Measurements from ENCODE around the gene TNFSF11. TPM values are rescaled to one million over a fixed set of nuclear protein-coding genes. Genes with fewer than 3 reads are reported as not detected.

The TNFSF11 gene
- total RNA-seq, 1 experiment from 2014 or later, result 3.5 TPM

DNA sequence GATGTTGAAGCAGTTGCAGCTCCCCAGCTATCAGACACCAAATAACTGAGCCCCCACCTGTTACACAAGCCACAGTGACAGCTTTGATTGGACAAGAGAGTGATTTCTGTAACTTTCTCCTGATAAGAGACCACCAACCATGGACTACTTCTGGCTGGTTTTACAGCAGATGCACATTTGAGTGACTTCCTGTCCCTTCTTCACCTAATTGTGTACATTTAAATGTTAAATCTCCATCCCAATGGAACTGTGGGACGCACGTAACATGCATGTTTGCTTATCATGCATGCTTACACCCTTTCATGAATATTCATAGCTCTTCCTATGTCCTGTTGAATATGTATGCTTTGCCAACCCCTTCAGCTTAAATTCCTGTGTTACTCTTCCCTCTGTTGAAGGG, 6.0 kb upstream of the TNFSF11 start:
- no peak overlapping the region for H2AFZ ChIP-seq (ENCODE audit: low read length)
- no peaks in the 10 kb centered on the region for H4K20me1 ChIP-seq (ENCODE audit: control insufficient read depth, insufficient read depth, insufficient read length)
- no peaks in the 10 kb centered on the region for H3K27me3 ChIP-seq (ENCODE audit: insufficient read depth, low read length)
- H3K4ac ChIP-seq (ENCODE audit: low read depth, low read length), result no peak overlapping the region
- no peak overlapping the region for H4K8ac ChIP-seq (replicated peaks; ENCODE audit: insufficient read length, low read depth, low read length)
- H4K91ac ChIP-seq (ENCODE audit: insufficient read length, low read depth, low read length), result no peak overlapping the region
- Mint-ChIP-seq H3K36me3 (ENCODE audit: insufficient read depth in 1 of 3, low read depth in 3 of 3) (peaks cover 16 to 39% (median 25%) of the 10 kb centered on the region in 3 experiments), H3K27me3 (ENCODE audit: low read depth) (peaks cover 2% of the 10 kb centered on the region; the same call in 1 of the 2 replicates), H3K9me3 (peaks cover 28 to 39% of the 10 kb centered on the region in 2 experiments), H3K4me3 (no peak overlapping the region), H3K4me1 (peaks cover 16% of the 10 kb centered on the region in 2 experiments), H3K27ac (peak overlapping the region in 2 of 3 experiments; percentile 43 to 70; a peak in 4 of 7 replicates)
- H3K4me2 ChIP-seq (ENCODE audit: insufficient read depth, insufficient read length, low read length), result peak overlapping the region; percentile 35
- H3K79me1 ChIP-seq (ENCODE audit: insufficient read depth, low read depth, low read length, poor library complexity, severe bottlenecking), result no peaks in the 10 kb centered on the region
- no peak overlapping the region for H2BK120ac ChIP-seq (ENCODE audit: low read depth, low read length, poor library complexity, severe bottlenecking)
- TF ChIP-seq, protein P1, sequence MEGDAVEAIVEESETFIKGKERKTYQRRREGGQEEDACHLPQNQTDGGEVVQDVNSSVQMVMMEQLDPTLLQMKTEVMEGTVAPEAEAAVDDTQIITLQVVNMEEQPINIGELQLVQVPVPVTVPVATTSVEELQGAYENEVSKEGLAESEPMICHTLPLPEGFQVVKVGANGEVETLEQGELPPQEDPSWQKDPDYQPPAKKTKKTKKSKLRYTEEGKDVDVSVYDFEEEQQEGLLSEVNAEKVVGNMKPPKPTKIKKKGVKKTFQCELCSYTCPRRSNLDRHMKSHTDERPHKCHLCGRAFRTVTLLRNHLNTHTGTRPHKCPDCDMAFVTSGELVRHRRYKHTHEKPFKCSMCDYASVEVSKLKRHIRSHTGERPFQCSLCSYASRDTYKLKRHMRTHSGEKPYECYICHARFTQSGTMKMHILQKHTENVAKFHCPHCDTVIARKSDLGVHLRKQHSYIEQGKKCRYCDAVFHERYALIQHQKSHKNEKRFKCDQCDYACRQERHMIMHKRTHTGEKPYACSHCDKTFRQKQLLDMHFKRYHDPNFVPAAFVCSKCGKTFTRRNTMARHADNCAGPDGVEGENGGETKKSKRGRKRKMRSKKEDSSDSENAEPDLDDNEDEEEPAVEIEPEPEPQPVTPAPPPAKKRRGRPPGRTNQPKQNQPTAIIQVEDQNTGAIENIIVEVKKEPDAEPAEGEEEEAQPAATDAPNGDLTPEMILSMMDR (conservative IDR thresholded peaks at IDR 0.05), result no peak
- no peaks in the 10 kb centered on the region for H3K79me2 ChIP-seq (ENCODE audit: insufficient read depth, low read length)
- H3K23ac ChIP-seq (ENCODE audit: insufficient read length, low read depth, low read length), result no peak overlapping the region
- no peaks in the 10 kb centered on the region for H3K23me2 ChIP-seq (ENCODE audit: insufficient read length, low read depth, low read length, poor library complexity, severe bottlenecking)
- no peak overlapping the region for H4K5ac ChIP-seq (ENCODE audit: insufficient read length, low read depth, low read length)
- H3K27ac ChIP-seq (ENCODE audit: insufficient read length, low read depth, low read length), result no peak overlapping the region
- H3K14ac ChIP-seq (ENCODE audit: insufficient read depth, low read length), result no peak overlapping the region
- no peak overlapping the region for H3K56ac ChIP-seq (ENCODE audit: insufficient read length, low read depth, low read length)
- H2BK15ac ChIP-seq (ENCODE audit: low read depth, low read length), result no peak overlapping the region
- no peak overlapping the region for H3K18ac ChIP-seq (ENCODE audit: insufficient read length, low read depth, low read length)
- H2BK5ac ChIP-seq (ENCODE audit: insufficient read length, low read length), result no peak overlapping the region
- no peak overlapping the region for H2BK12ac ChIP-seq (ENCODE audit: insufficient read length, low read depth, low read length)
- H3K9ac ChIP-seq (ENCODE audit: extremely low read depth, insufficient read length, low read length), result no peak overlapping the region
- no peak for DNase-seq
- no peak overlapping the region for H2AK5ac ChIP-seq (ENCODE audit: insufficient read length, low read length)
- H3K4me1 ChIP-seq (ENCODE audit: insufficient read depth, low read length), result peaks cover 8% of the 10 kb centered on the region; the same call in 1 of the 2 replicates
- no peak overlapping the region for H3T11ph ChIP-seq (ENCODE audit: low read length)
- no CpG with 5 or more reads among the region's 2 CpGs for WGBS (ENCODE audit: extremely low coverage, insufficient read length, low lambda C conversion rate)
- no peak overlapping the region for H2BK20ac ChIP-seq (ENCODE audit: low read depth, low read length, poor library complexity, severe bottlenecking)
- H3K9me3 ChIP-seq (ENCODE audit: control insufficient read depth, low read depth, low read length), result no peaks in the 10 kb centered on the region
